HEK293T (cell line): ENCODE measurements around the gene BNIP2.

Experiments
- CTBP1 ChIP-seq: fragments of 450-650 bp; IDR thresholded peaks from 2 replicates; pipeline ENCODE4 v1.6.1; 2016; ENCODE audit warnings: borderline replicate concordance
- FOXK2 ChIP-seq: fragments of 450-650 bp; IDR thresholded peaks from 2 replicates; pipeline ENCODE4 v1.6.1; 2016; ENCODE audit warnings: mild to moderate bottlenecking
- HDGF ChIP-seq: fragments of 450-650 bp; IDR thresholded peaks from 2 replicates; pipeline ENCODE4 v1.6.1; 2017; ENCODE audit warnings: antibody characterized with exemption, borderline replicate concordance
- L3MBTL2 ChIP-seq: fragments of 450-650 bp; conservative IDR thresholded peaks from 2 replicates; pipeline ENCODE4 v1.6.1; 2016; ENCODE audit warnings: mild to moderate bottlenecking
- SP1 ChIP-seq: fragments of 450-650 bp; IDR thresholded peaks from 2 replicates; pipeline ENCODE4 v1.6.1; 2017
- SUZ12 ChIP-seq: fragments of 450-650 bp; IDR thresholded peaks from 2 replicates; pipeline ENCODE4 v1.6.1; 2016; ENCODE audit warnings: mild to moderate bottlenecking

GRCh38 chr15:59646277-59646676 is 42.8 kb downstream of the BNIP2 start:
- TF ChIP-seq L3MBTL2 = no peak
- no peak for TF ChIP-seq FOXK2
- TF ChIP-seq SP1 = no peak
- no peak for TF ChIP-seq SUZ12
- no peak for TF ChIP-seq CTBP1
- TF ChIP-seq HDGF = no peak
